Right lobe of liver (tissue), 4 donors: ENCODE results near the gene SF3B4.

ENCODE experiments used
- POLR2A ChIP-seq: fragments of 450-650 bp; IDR thresholded peaks from one replicate; pipeline ENCODE4 v1.6.1; 2017; ENCODE audit warnings: antibody characterized with exemption, mild to moderate bottlenecking
- TF ChIP-seq, protein P1 (sequence below), 4 donors: fragments of 200-600 bp in 3 of 4; fragments of 450-650 bp in 1 of 4; IDR thresholded peaks; one replicate each; pipeline versions ENCODE4 v1.5.1 to v1.8.0; 2016 to 2022; ENCODE audit warnings: antibody characterized with exemption in 4 of 4, mild to moderate bottlenecking in 2 of 4
- donor health status: DM: no; HTN: no; CAD: no.
- donor health status: DM: no; HTN: no; CAD: no.
- donor health status: DM: no; HTN: yes; CAD: no.

- TF ChIP-seq, protein P1, sequence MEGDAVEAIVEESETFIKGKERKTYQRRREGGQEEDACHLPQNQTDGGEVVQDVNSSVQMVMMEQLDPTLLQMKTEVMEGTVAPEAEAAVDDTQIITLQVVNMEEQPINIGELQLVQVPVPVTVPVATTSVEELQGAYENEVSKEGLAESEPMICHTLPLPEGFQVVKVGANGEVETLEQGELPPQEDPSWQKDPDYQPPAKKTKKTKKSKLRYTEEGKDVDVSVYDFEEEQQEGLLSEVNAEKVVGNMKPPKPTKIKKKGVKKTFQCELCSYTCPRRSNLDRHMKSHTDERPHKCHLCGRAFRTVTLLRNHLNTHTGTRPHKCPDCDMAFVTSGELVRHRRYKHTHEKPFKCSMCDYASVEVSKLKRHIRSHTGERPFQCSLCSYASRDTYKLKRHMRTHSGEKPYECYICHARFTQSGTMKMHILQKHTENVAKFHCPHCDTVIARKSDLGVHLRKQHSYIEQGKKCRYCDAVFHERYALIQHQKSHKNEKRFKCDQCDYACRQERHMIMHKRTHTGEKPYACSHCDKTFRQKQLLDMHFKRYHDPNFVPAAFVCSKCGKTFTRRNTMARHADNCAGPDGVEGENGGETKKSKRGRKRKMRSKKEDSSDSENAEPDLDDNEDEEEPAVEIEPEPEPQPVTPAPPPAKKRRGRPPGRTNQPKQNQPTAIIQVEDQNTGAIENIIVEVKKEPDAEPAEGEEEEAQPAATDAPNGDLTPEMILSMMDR (IDR thresholded peaks at IDR 0.05): no peak
- TF ChIP-seq POLR2A: no peak
Observed at GRCh38 chr1:149903836-149904491, 23.6 kb downstream of the SF3B4 start.
